GM18909 (cell line): ENCODE measurements around the gene POLE4.

Source experiments
- ATAC-seq: cut with Tn5 transposase; IDR thresholded peaks from one replicate; pipeline ENCODE4 v1.9.1; 2021; ENCODE audit warnings: mild to moderate bottlenecking; ENCODE audit not compliant: unreplicated experiment, poor library complexity

POLE4 gene

GRCh38 chr2:74939919-74940812, 18.3 kb upstream of the POLE4 start:
- ATAC-seq, result no peak

GRCh38 chr2:74941284-74941683, 17.2 kb upstream of the POLE4 start:
- ATAC-seq, result no peak

GRCh38 chr2:74942263-74942662, 16.2 kb upstream of the POLE4 start:
- ATAC-seq, result no peak

- peak; percentile 100 for ATAC-seq
Measured at GRCh38 chr2:74944987-74945787, 13.3 kb upstream of the POLE4 start.

GRCh38 chr2:74945788-74946331, 12.6 kb upstream of the POLE4 start:
- no peak for ATAC-seq

GRCh38 chr2:74947703-74948102, 10.7 kb upstream of the POLE4 start:
- no peak for ATAC-seq

- ATAC-seq, result no peak
Measured at GRCh38 chr2:74948779-74949178, 9.7 kb upstream of the POLE4 start.

GRCh38 chr2:74951211-74951754, 7.2 kb upstream of the POLE4 start:
- peak; percentile 54 for ATAC-seq

GRCh38 chr2:74952575-74952974, 5.9 kb upstream of the POLE4 start:
- ATAC-seq, result no peak

GRCh38 chr2:74953796-74954499, 4.5 kb upstream of the POLE4 start:
- ATAC-seq, result no peak

GRCh38 chr2:74954500-74954874, 4.0 kb upstream of the POLE4 start:
- no peak for ATAC-seq

GRCh38 chr2:74957886-74958273, 563 bp upstream of the POLE4 start:
- no peak for ATAC-seq

GRCh38 chr2:74959106-74959751, 786 bp downstream of the POLE4 start:
- no peak for ATAC-seq

- no peak for ATAC-seq
Measured at GRCh38 chr2:74966887-74967286, 8.4 kb downstream of the POLE4 start.

GRCh38 chr2:74975016-74975415, 16.6 kb downstream of the POLE4 start:
- no peak for ATAC-seq

GRCh38 chr2:74979844-74980243, 21.4 kb downstream of the POLE4 start:
- no peak for ATAC-seq

GRCh38 chr2:74982577-74982976, 24.1 kb downstream of the POLE4 start:
- ATAC-seq, result no peak

- ATAC-seq, result no peak
Measured at GRCh38 chr2:74983631-74984392, 25.4 kb downstream of the POLE4 start.
